Measurements from ENCODE around the gene LNX1.

DNA sequence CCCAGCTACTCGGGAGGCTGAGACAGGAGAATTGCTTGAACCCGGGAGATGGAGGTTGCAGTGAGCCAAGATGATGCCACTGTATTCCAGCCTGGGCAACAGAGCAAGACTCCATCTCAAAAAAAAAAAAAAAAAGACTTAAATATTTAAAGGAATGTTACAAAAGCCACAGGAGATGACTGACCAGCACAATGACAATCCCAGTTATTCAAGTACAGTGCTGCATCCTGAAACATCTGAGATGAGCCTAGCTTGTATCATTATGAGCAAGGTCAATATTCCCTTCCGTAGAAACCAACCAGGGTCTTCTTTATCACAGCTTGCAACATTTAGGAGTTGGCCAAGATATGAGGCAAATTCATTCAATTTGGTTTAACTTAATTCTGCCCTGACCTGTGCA lies 38.6 kb downstream of the LNX1 start:
- TF ChIP-seq NFIC (IDR thresholded peaks at IDR 0.05) (no peak), CREB1 (IDR thresholded peaks at IDR 0.05; ENCODE audit: low read depth) (no peak), FOXM1 (IDR thresholded peaks at IDR 0.05; ENCODE audit: borderline replicate concordance, low read depth) (no peak), TCF12 (IDR thresholded peaks at IDR 0.05; ENCODE audit: low read depth) (no peak), EP300 (IDR thresholded peaks at IDR 0.05; ENCODE audit: borderline replicate concordance) (no peak), CEBPB (IDR thresholded peaks at IDR 0.05) (no peak), EGR1 (IDR thresholded peaks at IDR 0.05) (no peak), TEAD4 (IDR thresholded peaks at IDR 0.05) (no peak), RAD21 (IDR thresholded peaks at IDR 0.05; ENCODE audit: low read depth) (no peak), YY1 (IDR thresholded peaks at IDR 0.05; ENCODE audit: low read depth) (no peak), TAF1 (IDR thresholded peaks at IDR 0.05; ENCODE audit: low read depth) (no peak)
- TF ChIP-seq, protein P1, sequence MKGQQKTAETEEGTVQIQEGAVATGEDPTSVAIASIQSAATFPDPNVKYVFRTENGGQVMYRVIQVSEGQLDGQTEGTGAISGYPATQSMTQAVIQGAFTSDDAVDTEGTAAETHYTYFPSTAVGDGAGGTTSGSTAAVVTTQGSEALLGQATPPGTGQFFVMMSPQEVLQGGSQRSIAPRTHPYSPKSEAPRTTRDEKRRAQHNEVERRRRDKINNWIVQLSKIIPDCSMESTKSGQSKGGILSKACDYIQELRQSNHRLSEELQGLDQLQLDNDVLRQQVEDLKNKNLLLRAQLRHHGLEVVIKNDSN (IDR thresholded peaks at IDR 0.05), result no peak
- TF ChIP-seq, protein P2, sequence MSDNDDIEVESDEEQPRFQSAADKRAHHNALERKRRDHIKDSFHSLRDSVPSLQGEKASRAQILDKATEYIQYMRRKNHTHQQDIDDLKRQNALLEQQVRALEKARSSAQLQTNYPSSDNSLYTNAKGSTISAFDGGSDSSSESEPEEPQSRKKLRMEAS (IDR thresholded peaks at IDR 0.05), result no peak

All from Ishikawa (cell line).